IMR-90 (cell line): ENCODE results near the gene WNT4. TPM values are rescaled to one million over a fixed set of nuclear protein-coding genes. Genes with fewer than 3 reads are reported as not detected.

ENCODE experiments used
- ATAC-seq: fragments of 200-7000 bp; cut with Tn5 transposase; 2 replicates; pipeline ENCODE4 v1.9.1; 2020; ENCODE audit warnings: low read depth, mild to moderate bottlenecking, moderate library complexity
- BruUV-seq: library from RNA; stranded (reverse); fragments of 400-500 nt; replicated peaks from 2 replicates; lab custom pipeline; 2021; lab: Mats Ljungman, UMichigan
- CTCF ChIA-PET: fragments of 300-600 bp; formaldehyde crosslinking; extraction: SDS; loops from one replicate; lab custom pipeline; 2021; ENCODE audit warnings: antibody characterized with exemption; lab: Yijun Ruan, JAX
- POLR2A ChIA-PET: fragments of 300-600 bp; sonication (Branson Sonifier 250); formaldehyde crosslinking; loops from one replicate; lab custom pipeline; 2022; ENCODE audit warnings: antibody characterized with exemption; ENCODE audit not compliant: unreplicated experiment; lab: Charles Lee
- DNase-seq: peaks from one replicate; pipeline ENCODE4 v3.0.0; 2013
- H2AFZ ChIP-seq: replicated peaks from 2 replicates; pipeline ENCODE3; 2013; ENCODE audit warnings: low read length, mild to moderate bottlenecking; ENCODE audit not compliant: poor library complexity
- H2AK5ac ChIP-seq: 2 replicates; pipeline ENCODE4 v1.6.1; 2013; ENCODE audit warnings: low read depth, low read length, inconsistent platforms
- H2AK9ac ChIP-seq: replicated peaks from 2 replicates; pipeline ENCODE3; 2013; ENCODE audit warnings: mild to moderate bottlenecking, low read depth, low read length, moderate library complexity; ENCODE audit not compliant: poor library complexity
- H2BK120ac ChIP-seq: 2 replicates; pipeline ENCODE4 v1.6.1; 2013; ENCODE audit warnings: low read depth, low read length, inconsistent platforms
- H2BK15ac ChIP-seq: 3 replicates; pipeline ENCODE4 v1.6.1; 2013; ENCODE audit warnings: low read depth, low read length, inconsistent platforms
- H2BK20ac ChIP-seq: 2 replicates; pipeline ENCODE4 v1.6.1; 2013; ENCODE audit warnings: low read depth, mild to moderate bottlenecking, inconsistent platforms, low read length, moderate library complexity
- H2BK5ac ChIP-seq: 2 replicates; pipeline ENCODE4 v1.6.1; 2013; ENCODE audit warnings: mild to moderate bottlenecking, low read depth, low read length, inconsistent platforms; ENCODE audit not compliant: poor library complexity, severe bottlenecking
- H3K14ac ChIP-seq: replicated peaks from 2 replicates; pipeline ENCODE4 v1.6.1; 2013; ENCODE audit warnings: low read depth, low read length, inconsistent platforms
- H3K18ac ChIP-seq: 2 replicates; pipeline ENCODE4 v1.6.1; 2013; ENCODE audit warnings: low read depth, low read length, control low read depth
- H3K23ac ChIP-seq: 2 replicates; pipeline ENCODE4 v1.6.1; 2013; ENCODE audit warnings: low read depth, low read length, inconsistent platforms
- H3K27ac ChIP-seq: 2 replicates; pipeline ENCODE4 v1.5.1; 2013; ENCODE audit warnings: mild to moderate bottlenecking, control low read depth, low read length; ENCODE audit not compliant: insufficient read depth
- H3K27me3 ChIP-seq: 2 replicates; pipeline ENCODE4 v1.6.1; 2013; ENCODE audit warnings: low read length; ENCODE audit not compliant: control insufficient read depth, insufficient read depth
- H3K36me3 ChIP-seq: 2 replicates; pipeline ENCODE4 v1.6.1; 2013; ENCODE audit warnings: low read length, mixed read lengths; ENCODE audit not compliant: control insufficient read depth, insufficient read depth
- H3K4ac ChIP-seq: 2 replicates; pipeline ENCODE4 v1.6.1; 2013; ENCODE audit warnings: low read depth, low read length, inconsistent platforms
- H3K4me1 ChIP-seq: 2 replicates; pipeline ENCODE4 v1.6.1; 2013; ENCODE audit warnings: low read length, mixed read lengths; ENCODE audit not compliant: control insufficient read depth, insufficient read depth
- H3K4me2 ChIP-seq: 2 replicates; pipeline ENCODE4 v1.6.1; 2013; ENCODE audit warnings: low read depth, mild to moderate bottlenecking, control low read depth, low read length, moderate library complexity
- H3K4me3 ChIP-seq: 2 replicates; pipeline ENCODE4 v1.5.1; 2013; ENCODE audit warnings: low read depth, mild to moderate bottlenecking, control low read depth, low read length, moderate library complexity; ENCODE audit not compliant: insufficient read depth
- H3K56ac ChIP-seq: 2 replicates; pipeline ENCODE4 v1.6.1; 2013; ENCODE audit warnings: low read length, inconsistent platforms; ENCODE audit not compliant: insufficient read depth; ENCODE audit errors: extremely low read depth
- H3K79me1 ChIP-seq, 2 experiments: 2 replicates each; pipeline ENCODE4 v1.6.1; 2013; ENCODE audit warnings: low read length in 2 of 2, inconsistent platforms in 1 of 2, low read depth in 1 of 2
- H3K9ac ChIP-seq: 2 replicates; pipeline ENCODE4 v1.6.1; 2013; ENCODE audit warnings: low read depth, low read length, control low read depth
- H3K9me1 ChIP-seq: 2 replicates; pipeline ENCODE4 v1.6.1; 2013; ENCODE audit warnings: low read length, inconsistent platforms; ENCODE audit not compliant: insufficient read depth
- H3K9me3 ChIP-seq: 2 replicates; pipeline ENCODE4 v1.6.1; 2013; ENCODE audit warnings: low read length; ENCODE audit not compliant: control insufficient read depth, insufficient read depth
- H4K20me1 ChIP-seq: 2 replicates; pipeline ENCODE4 v1.6.1; 2013; ENCODE audit warnings: low read length, inconsistent platforms; ENCODE audit not compliant: insufficient read depth
- H4K5ac ChIP-seq: 2 replicates; pipeline ENCODE4 v1.6.1; 2013; ENCODE audit warnings: mild to moderate bottlenecking, low read depth, low read length, control low read depth
- H4K8ac ChIP-seq, 2 experiments: 2 replicates each; pipeline ENCODE4 v1.6.1; 2013; ENCODE audit warnings: low read depth in 2 of 2, low read length in 2 of 2, control low read depth in 1 of 2, inconsistent platforms in 1 of 2
- H4K91ac ChIP-seq: 2 replicates; pipeline ENCODE4 v1.6.1; 2013; ENCODE audit warnings: low read depth, low read length, inconsistent platforms; ENCODE audit not compliant: insufficient read depth
- BHLHE40 ChIP-seq: fragments of 150-350 bp; IDR thresholded peaks from 2 replicates; pipeline ENCODE4 v1.6.1; 2016; ENCODE audit warnings: mild to moderate bottlenecking, low read depth, low read length
- CEBPB ChIP-seq: IDR thresholded peaks from 2 replicates; pipeline ENCODE4 v1.6.1; 2012; ENCODE audit warnings: low read depth, low read length, improper control_type of control experiment
- CTCF ChIP-seq: conservative IDR thresholded peaks from 2 replicates; pipeline ENCODE4 v1.5.1; 2012; ENCODE audit warnings: mild to moderate bottlenecking, low read depth, low read length, improper control_type of control experiment
- ELK1 ChIP-seq: fragments of 150-350 bp; IDR thresholded peaks from 2 replicates; pipeline ENCODE4 v1.6.1; 2016; ENCODE audit warnings: low read depth, mild to moderate bottlenecking, low read length, moderate library complexity, borderline replicate concordance
- FOS ChIP-seq: fragments of 150-350 bp; IDR thresholded peaks from 2 replicates; pipeline ENCODE4 v1.6.1; 2016; ENCODE audit warnings: low read depth, low read length
- MAFK ChIP-seq: IDR thresholded peaks from 2 replicates; pipeline ENCODE4 v1.6.1; 2012; ENCODE audit warnings: low read depth, low read length, improper control_type of control experiment
- MAZ ChIP-seq: IDR thresholded peaks from 2 replicates; pipeline ENCODE4 v1.6.1; 2012; ENCODE audit warnings: low read depth, mild to moderate bottlenecking, low read length, improper control_type of control experiment, moderate library complexity, borderline replicate concordance
- NFE2L2 ChIP-seq: fragments of 150-350 bp; IDR thresholded peaks from 2 replicates; pipeline ENCODE4 v1.6.1; 2016; ENCODE audit warnings: low read depth, mild to moderate bottlenecking, low read length
- POLR2A ChIP-seq: IDR thresholded peaks from 2 replicates; pipeline ENCODE4 v1.6.1; 2012; ENCODE audit warnings: mild to moderate bottlenecking, low read depth, low read length
- RAD21 ChIP-seq: IDR thresholded peaks from 2 replicates; pipeline ENCODE4 v1.6.1; 2012; ENCODE audit warnings: low read length, improper control_type of control experiment
- RCOR1 ChIP-seq: IDR thresholded peaks from 2 replicates; pipeline ENCODE4 v1.6.1; 2012; ENCODE audit warnings: mild to moderate bottlenecking, low read length, improper control_type of control experiment; ENCODE audit not compliant: insufficient replicate concordance
- RFX5 ChIP-seq: IDR thresholded peaks from 2 replicates; pipeline ENCODE4 v1.8.0; 2012; ENCODE audit warnings: low read depth, mild to moderate bottlenecking, low read length, moderate library complexity
- SMC3 ChIP-seq: fragments of 150-350 bp; IDR thresholded peaks from 2 replicates; pipeline ENCODE4 v1.6.1; 2016; ENCODE audit warnings: low read depth, mild to moderate bottlenecking, antibody characterized with exemption, low read length, moderate library complexity
- USF2 ChIP-seq: fragments of 150-350 bp; IDR thresholded peaks from 2 replicates; pipeline ENCODE4 v1.6.1; 2017; ENCODE audit warnings: mild to moderate bottlenecking, antibody characterized with exemption, low read length, low read depth
- WGBS, 2 experiments: methylation state at CpG; one replicate each; pipeline versions ENCODE4 v1.1.5 to v1.1.7; 2013; ENCODE audit warnings: missing lambda C conversion rate in 2 of 2; ENCODE audit not compliant: insufficient read length in 1 of 2; ENCODE audit errors: extremely low coverage in 2 of 2; 5-methylcytosine and 5-hydroxymethylcytosine counted together
- dilution Hi-C: fragments of 300-500 bp; cut with HindIII; formaldehyde crosslinking; loops from one replicate; pipeline ENCODE4 v1.14.3; 2018; ENCODE audit warnings: low sequenced_read_pairs; ENCODE audit not compliant: unreplicated experiment
- in situ Hi-C: fragments of 300-500 bp; cut with MboI; formaldehyde crosslinking; loops from 3 replicates; pipeline ENCODE4 v1.14.3; 2019; ENCODE audit warnings: low sequenced_read_pairs, inconsistent platforms, mixed read lengths
- intact Hi-C: fragments of 100-400 bp; cut with micrococcal nuclease; formaldehyde crosslinking; loops from 2 replicates; pipeline ENCODE4 v1.10.0; 2022
- polyA plus RNA-seq, 3 experiments: library from polyadenylated mRNA; depleted of rRNA; stranded (reverse); fragments of >200 nt; gene quantifications; 2 replicates each; pipeline ENCODE4 v1.2.3, GENCODE V29; 2012; ENCODE audit warnings: low replicate concordance in 1 of 3
- total RNA-seq: library from RNA; depleted of rRNA; stranded (reverse); fragments of >200 nt; gene quantifications from 2 replicates; pipeline ENCODE4 v1.2.3, GENCODE V29; 2012

Gene WNT4
- total and polyA plus RNA-seq, 2 of the 4 experiments (the other 2 are of a cell fraction) = not detected

GRCh38 chr1:22133931-22134324, 9.0 kb downstream of the WNT4 start:
- no peak overlapping the region for H3K18ac ChIP-seq
- TF ChIP-seq POLR2A (no peak), USF2 (no peak), CEBPB (no peak), NFE2L2 (no peak), FOS (no peak), ELK1 (no peak), MAZ (no peak), RFX5 (no peak), SMC3 (no peak), RAD21 (no peak), BHLHE40 (no peak), RCOR1 (no peak), MAFK (no peak), CTCF (no peak)
- DNase-seq = no peak
- H3K9me1 ChIP-seq = peaks cover 4% of the 10 kb centered on the region; the same call in 1 of the 2 replicates
- dilution Hi-C loops = no loop called here
- H2BK15ac ChIP-seq = no peak overlapping the region
- H3K14ac ChIP-seq = no peak overlapping the region
- POLR2A ChIA-PET = no interaction called here
- no peak overlapping the region for H3K9ac ChIP-seq
- no peak overlapping the region for H3K27ac ChIP-seq
- H3K9me3 ChIP-seq = no peaks in the 10 kb centered on the region
- no peaks in the 10 kb centered on the region for H3K36me3 ChIP-seq
- no peak overlapping the region for H2AFZ ChIP-seq
- no peak overlapping the region for H2BK20ac ChIP-seq
- no peak for ATAC-seq
- CTCF ChIA-PET = no interaction called here
- H4K91ac ChIP-seq = no peak overlapping the region
- H2BK5ac ChIP-seq = no peak overlapping the region
- no TSS peak for BruUV-seq
- H4K5ac ChIP-seq = no peak overlapping the region
- in situ Hi-C loops = no loop called here
- intact Hi-C loops = loop anchor here (5.0 kb wide), 1 partner anchor 217 kb away; no protein-coding TSS in a partner anchor
- no peak overlapping the region for H3K56ac ChIP-seq
- WGBS, 2 experiments = no CpG with 5 or more reads among the region's 15 CpGs
- peaks cover 17% of the 10 kb centered on the region for H4K20me1 ChIP-seq
- H3K4ac ChIP-seq = no peak overlapping the region
- no peaks in the 10 kb centered on the region for H3K79me1 ChIP-seq
- no peak overlapping the region for H4K8ac ChIP-seq
- H3K23ac ChIP-seq = no peak overlapping the region
- H2AK5ac ChIP-seq = no peak overlapping the region
- H3K4me2 ChIP-seq = no peak overlapping the region
- peaks cover 18% of the 10 kb centered on the region for H3K27me3 ChIP-seq
- H3K4me1 ChIP-seq = peaks cover 6% of the 10 kb centered on the region
- H2BK120ac ChIP-seq = no peak overlapping the region
- no peak overlapping the region for H3K4me3 ChIP-seq
- H2AK9ac ChIP-seq = no peak overlapping the region
